ENCODE results near the gene SPRED3.
"Not testable (repeated sequence)": the region's sequence is repeated elsewhere in the genome, so short reads cannot be mapped to it uniquely, and the experiment has no call there.

The SPRED3 gene

DNA sequence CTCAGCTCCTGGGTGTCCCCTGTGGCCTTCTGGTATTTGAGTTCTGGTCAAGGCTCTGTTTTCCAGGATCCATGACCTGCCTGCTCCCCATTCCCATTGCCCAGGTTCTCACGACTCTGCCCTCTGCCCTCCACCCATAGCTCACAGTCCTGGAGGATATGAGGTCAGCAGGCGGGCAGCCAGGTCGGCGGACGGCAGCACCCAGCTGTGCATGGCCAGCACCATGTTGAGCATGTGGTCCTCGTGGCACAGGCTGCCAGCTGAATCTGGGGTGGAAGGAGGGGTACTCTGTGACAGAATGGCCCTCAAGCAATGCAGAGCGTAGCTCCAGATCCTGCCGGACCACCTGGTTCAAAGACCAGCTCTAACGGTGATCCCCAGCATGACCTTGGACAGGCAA is 32.4 kb downstream of the SPRED3 start:
- no peak for DNase-seq (ENCODE audit: low spot score)

- DNase-seq (ENCODE audit: low spot score): no peak
Observed at GRCh38 chr19:38421856-38422255, 33.4 kb downstream of the SPRED3 start.

GRCh38 chr19:38422438-38422837 is 33.9 kb downstream of the SPRED3 start:
- DNase-seq (ENCODE audit: low spot score): no peak

DNA sequence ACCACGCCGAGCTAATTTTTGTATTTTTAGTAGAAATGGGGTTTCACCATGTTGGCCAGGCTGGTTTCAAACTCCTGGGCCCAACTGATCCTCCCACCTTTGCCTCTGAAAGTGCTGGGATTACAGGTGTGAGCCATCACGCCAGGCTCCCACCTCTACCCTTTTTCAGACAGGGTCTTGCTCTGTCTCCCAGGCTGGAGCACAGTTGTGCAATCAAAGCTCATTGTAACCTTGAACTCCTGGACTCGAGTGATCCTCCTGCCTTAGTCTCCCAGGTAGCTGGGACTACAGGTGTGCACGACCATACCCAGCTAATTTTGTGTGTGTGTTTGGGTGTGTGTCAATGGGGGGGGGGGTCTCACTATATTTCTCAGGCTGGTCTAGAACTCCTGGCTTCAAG is 35.8 kb downstream of the SPRED3 start:
- no peak for DNase-seq (ENCODE audit: low spot score)

- no peak for DNase-seq (ENCODE audit: low spot score)
Observed at GRCh38 chr19:38425222-38425809, 36.8 kb downstream of the SPRED3 start.

DNA sequence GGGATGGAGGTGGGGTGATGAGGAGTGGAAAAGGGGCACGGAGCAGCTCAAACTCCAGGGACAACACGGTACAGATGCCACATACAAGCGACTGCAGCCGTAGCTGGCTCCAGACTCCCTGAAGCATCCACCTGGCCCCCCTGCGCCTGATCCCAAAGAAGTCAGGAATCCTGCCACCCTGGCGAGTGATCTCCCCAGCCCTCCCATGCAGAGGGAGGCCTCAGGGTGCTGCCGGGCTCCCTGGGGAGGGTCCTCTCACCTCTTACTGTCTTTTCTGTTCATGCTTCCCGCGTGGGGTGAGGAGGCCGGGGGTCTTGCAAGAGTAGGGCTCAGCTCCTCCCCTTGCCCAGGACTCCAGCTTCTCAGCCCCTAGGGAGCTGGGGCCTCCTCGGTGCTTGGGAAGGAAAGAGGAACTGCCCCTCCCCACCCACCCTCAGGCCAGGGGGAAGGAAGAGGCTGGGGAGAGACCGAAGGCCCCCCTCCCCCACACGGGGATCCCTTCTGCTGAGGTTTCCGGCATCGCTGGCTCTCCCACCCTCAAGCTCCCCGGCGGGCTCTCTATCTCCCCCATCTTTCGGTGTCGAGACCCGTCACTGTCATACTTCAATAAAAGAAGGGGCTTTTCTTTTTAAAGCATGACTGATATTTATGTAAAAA is 37.4 kb downstream of the SPRED3 start, which contains the start of gene RASGRP4:
Gene RASGRP4 (minus strand): TSS at position 410 of the 657 bp plus-strand sequence. CDS start 128 bp downstream, at position 282.
- no peak for DNase-seq (ENCODE audit: low spot score)

- not testable (repeated sequence) for DNase-seq (ENCODE audit: low spot score)
Observed at GRCh38 chr19:38427035-38427677, 38.7 kb downstream of the SPRED3 start.

- no peak for DNase-seq (ENCODE audit: low spot score)
Observed at GRCh38 chr19:38429055-38429810, 40.7 kb downstream of the SPRED3 start.

GRCh38 chr19:38429811-38430156 is 41.3 kb downstream of the SPRED3 start:
- DNase-seq (ENCODE audit: low spot score): no peak

DNA sequence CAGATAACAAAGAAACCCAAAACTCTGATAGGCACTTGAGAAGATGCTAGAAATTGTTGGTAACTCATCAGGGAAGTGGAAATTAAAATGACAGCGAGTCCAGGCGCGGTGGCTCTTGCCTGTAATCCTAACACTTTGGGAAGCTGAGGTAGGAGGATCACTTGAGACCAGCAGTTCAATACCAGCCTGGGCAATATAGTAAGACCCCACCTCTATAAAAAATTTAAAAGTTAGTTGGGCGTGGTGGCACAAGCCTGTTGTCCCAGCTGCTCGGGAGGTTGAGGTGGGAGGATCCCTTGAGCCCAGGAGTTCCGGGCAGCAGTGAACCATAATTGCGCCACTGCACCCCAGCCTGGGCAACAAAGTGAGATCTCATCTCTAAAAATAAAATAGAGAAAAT is 42.4 kb downstream of the SPRED3 start:
- no peak for DNase-seq (ENCODE audit: low spot score)

- DNase-seq (ENCODE audit: low spot score): no peak
Observed at GRCh38 chr19:38433268-38433733, 44.8 kb downstream of the SPRED3 start, which contains the start of gene RYR1. Gene RYR1 (plus strand): TSS chr19:38433691. CDS start chr19:38433830, 139 bp downstream.

- DNase-seq (ENCODE audit: low spot score): no peak
Observed at GRCh38 chr19:38434549-38435051, 46.1 kb downstream of the SPRED3 start.

DNA sequence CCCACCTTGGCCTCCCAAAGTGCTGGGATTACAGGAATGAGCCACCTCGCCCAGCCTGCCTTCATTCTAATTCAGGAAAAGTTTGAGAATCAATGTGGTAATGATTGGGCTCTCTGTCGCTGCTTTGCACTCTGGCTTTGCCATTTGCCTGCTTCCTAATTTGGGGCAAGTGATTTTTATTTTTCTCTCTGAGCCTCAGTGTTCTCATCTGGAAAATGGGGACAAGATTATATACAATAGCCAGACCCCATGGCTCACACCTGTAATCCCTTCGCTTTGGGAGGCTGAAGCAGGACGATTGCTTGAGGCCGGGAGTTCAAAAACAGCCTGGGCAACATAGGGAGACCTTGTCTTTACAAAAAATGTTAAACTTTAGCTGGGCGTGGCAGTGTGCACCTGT is 48.8 kb downstream of the SPRED3 start:
- no peak for DNase-seq (ENCODE audit: low spot score)

GRCh38 chr19:38437917-38438316 is 49.4 kb downstream of the SPRED3 start:
- no peak for DNase-seq (ENCODE audit: low spot score)

- no peak for DNase-seq (ENCODE audit: low spot score)
Observed at GRCh38 chr19:38440592-38440991, 52.1 kb downstream of the SPRED3 start.

DNA sequence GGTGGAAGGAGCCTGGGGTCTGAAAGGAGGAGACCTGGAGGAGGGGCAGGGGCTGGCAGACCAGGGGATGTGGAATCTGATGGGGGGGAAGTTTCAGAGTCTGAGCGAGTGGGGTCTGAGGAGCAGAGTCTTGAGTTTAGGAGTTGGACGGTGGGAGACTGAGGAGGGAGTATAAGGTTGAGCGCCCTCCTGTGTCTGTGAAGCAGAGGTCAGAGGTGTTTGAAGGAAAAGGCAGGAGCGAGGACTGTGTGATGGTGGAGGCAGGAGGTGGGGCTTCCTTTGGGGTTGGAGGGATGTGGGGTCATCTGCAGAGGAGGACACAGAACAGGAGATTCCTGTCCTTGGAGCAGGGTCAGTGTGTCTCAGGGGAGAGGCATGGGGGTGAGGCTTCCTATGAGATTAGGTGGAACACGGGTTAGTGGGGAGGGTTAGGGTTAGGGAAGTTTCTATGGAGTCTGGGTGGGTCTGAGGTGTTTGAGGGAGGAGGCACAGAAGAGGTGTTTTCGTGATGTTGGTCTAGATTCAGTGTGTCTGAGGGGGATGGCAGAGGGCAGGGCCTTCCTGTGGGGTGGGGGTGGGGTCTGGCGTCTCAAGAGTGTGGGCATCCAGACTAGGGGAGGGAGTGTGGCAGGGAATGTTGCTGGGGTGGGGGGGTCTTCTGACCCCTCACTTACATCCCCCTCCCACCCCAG is 53.3 kb downstream of the SPRED3 start:
- no peak for DNase-seq (ENCODE audit: low spot score)

GRCh38 chr19:38442736-38443135 is 54.2 kb downstream of the SPRED3 start:
- no peak for DNase-seq (ENCODE audit: low spot score)

DNA sequence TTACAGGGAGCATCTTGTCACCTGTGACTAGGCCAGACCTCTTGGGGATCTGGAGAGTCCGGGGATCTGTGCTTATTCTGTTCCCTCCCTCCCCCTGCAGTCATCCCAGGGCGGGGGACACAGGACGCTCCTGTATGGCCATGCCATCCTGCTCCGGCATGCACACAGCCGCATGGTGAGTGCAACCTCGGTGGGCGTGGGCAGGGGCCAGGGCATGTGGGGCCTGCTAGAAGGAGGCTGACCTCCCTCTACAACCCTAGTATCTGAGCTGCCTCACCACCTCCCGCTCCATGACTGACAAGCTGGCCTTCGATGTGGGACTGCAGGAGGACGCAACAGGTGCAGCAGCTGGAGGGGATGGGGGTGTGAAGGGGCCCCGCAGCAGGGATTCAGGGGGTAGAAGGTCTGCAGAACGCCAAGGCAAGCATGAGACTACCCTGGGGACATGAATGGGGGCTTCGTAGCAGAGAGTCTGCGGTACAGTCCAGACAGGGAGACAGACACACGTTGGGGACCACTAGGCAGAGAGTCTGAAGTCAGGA is 55.0 kb downstream of the SPRED3 start:
- no peak for DNase-seq (ENCODE audit: low spot score)

- no peak for DNase-seq (ENCODE audit: low spot score)
Observed at GRCh38 chr19:38444026-38444425, 55.5 kb downstream of the SPRED3 start.

DNA sequence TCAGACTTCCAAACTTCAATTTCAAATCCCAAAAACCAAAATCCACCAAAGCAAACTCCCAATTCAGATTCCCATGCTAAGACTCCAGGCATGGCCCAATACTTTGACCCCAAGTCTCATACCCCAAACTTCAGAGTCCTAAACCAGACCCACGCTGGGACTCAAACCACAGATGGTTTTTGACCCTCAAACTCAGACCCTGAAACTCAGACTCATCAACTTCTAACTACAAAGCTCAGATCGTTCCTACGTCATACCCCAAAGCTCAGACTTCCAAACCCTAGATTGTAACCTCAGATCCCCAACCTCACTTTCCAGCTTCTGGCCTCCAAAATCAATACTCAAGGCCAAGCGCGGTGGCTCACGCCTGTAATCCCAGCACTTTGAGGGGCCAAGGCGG is 56.9 kb downstream of the SPRED3 start:
- no peak for DNase-seq (ENCODE audit: low spot score)

DNA sequence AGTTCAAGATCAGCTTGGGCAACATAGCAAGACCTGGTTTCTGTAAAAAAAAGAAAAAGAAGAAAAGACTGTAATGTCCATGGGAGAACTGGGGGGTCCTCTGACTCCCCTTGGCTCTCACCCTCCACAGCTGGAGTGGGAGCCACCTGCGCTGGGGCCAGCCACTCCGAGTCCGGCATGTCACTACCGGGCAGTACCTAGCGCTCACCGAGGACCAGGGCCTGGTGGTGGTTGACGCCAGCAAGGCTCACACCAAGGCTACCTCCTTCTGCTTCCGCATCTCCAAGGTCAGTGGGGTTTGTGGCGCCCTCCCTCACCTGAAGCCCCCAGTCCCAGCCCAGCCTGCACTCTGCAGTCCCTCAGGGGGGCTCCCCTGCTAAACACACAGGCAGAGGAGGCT is 59.7 kb downstream of the SPRED3 start:
- no peak for DNase-seq (ENCODE audit: low spot score)

Measured in COLO829 (cell line).